WERI-Rb-1 (cell line): ENCODE measurements around the gene HEPACAM2.

Experiments used
- DNase-seq: peaks from one replicate; pipeline ENCODE4 v3.0.0-alpha.2; 2020
- H3K27ac ChIP-seq: fragments of 250-450 bp; sonication (Bioruptor Pico); 2 replicates; pipeline ENCODE4 v1.5.1; 2020; ENCODE audit warnings: mild to moderate bottlenecking, moderate library complexity
- H3K27me3 ChIP-seq: fragments of 250-450 bp; sonication (Bioruptor Pico); 2 replicates; pipeline ENCODE4 v1.5.1; 2021; ENCODE audit warnings: mild to moderate bottlenecking, low read depth, moderate library complexity; ENCODE audit not compliant: insufficient read depth, severe bottlenecking
- H3K36me3 ChIP-seq: fragments of 250-450 bp; sonication (Bioruptor Pico); 2 replicates; pipeline ENCODE4 v1.5.1; 2020; ENCODE audit warnings: mild to moderate bottlenecking, moderate library complexity
- H3K4me3 ChIP-seq: 2 replicates; pipeline ENCODE4 v1.5.1; 2011; ENCODE audit warnings: low read depth, mild to moderate bottlenecking, control low read depth, low read length
- H3K9me3 ChIP-seq: fragments of 250-450 bp; sonication (Bioruptor Pico); 2 replicates; pipeline ENCODE4 v1.5.1; 2021; ENCODE audit warnings: mild to moderate bottlenecking, moderate library complexity; ENCODE audit not compliant: severe bottlenecking
- CTCF ChIP-seq: IDR thresholded peaks from 2 replicates; pipeline ENCODE4 v1.5.1; 2011; ENCODE audit warnings: low read depth, mild to moderate bottlenecking, control low read depth, inconsistent platforms, low read length

Gene HEPACAM2

GRCh38 chr7:93226310-93226709 is at the start of gene HEPACAM2:
HEPACAM2 (minus strand) TSS chr7:93226469.
- Histone ChIP-seq H3K9me3 (no peaks in the 10 kb centered on the region), H3K4me3 (no peak within 1 kb of the TSS), H3K36me3 (no peaks in the 10 kb centered on the region), H3K27me3 (no peaks in the 10 kb centered on the region), H3K27ac (no peak within 1 kb of the TSS)
- no peak for TF ChIP-seq CTCF
- no peak for DNase-seq

DNA sequence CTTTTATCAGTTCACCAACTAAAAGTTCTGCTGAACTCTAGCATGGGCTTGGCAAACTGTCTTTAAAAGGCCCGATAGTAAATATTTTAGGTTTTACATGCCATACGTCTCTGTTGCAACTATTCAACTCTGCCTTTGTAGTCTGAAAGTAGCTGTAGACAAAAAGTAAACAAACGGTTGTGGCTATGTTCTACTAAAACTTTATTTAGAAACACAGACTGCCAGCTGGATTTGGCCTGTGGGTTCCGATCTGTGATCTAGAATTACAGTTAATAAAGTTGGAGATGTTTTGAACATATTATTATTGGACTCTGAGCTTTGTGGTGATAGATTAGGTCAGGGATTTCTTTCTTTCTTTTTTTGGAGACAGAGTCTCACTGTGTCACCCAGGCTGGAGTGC is 39.0 kb upstream of the HEPACAM2 start:
- Histone ChIP-seq H3K36me3 (no peaks in the 10 kb centered on the region), H3K27me3 (no peaks in the 10 kb centered on the region), H3K4me3 (no peak overlapping the region), H3K27ac (no peak overlapping the region), H3K9me3 (no peaks in the 10 kb centered on the region)
- no peak for TF ChIP-seq CTCF
- DNase-seq: no peak

DNA sequence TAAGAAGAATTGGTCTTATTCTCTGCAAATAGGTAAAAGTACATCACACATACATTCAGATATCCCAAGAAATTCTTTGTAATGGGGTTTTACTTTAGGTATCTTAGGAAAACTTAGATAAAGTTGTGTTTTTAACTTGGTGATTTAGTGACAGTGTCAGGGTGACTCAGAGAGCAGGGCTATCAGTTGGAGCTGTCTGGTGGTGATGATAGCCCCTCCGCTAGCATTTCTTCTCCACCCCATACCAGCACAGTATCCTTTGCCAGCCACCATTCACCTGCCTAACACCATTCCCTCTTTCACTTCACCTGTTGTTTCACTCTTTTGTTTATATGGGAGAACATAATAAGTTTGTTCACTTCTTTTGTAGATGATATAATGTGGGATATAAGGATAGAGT is 36.3 kb upstream of the HEPACAM2 start:
- no peak for TF ChIP-seq CTCF
- Histone ChIP-seq H3K36me3 (no peaks in the 10 kb centered on the region), H3K4me3 (no peak overlapping the region), H3K27me3 (no peaks in the 10 kb centered on the region), H3K27ac (no peak overlapping the region), H3K9me3 (no peaks in the 10 kb centered on the region)
- no peak for DNase-seq

GRCh38 chr7:93258661-93259060 is 32.4 kb upstream of the HEPACAM2 start:
- Histone ChIP-seq H3K4me3 (no peak overlapping the region), H3K27ac (no peak overlapping the region), H3K9me3 (no peaks in the 10 kb centered on the region), H3K27me3 (no peaks in the 10 kb centered on the region), H3K36me3 (no peaks in the 10 kb centered on the region)
- no peak for TF ChIP-seq CTCF
- no peak for DNase-seq

DNA sequence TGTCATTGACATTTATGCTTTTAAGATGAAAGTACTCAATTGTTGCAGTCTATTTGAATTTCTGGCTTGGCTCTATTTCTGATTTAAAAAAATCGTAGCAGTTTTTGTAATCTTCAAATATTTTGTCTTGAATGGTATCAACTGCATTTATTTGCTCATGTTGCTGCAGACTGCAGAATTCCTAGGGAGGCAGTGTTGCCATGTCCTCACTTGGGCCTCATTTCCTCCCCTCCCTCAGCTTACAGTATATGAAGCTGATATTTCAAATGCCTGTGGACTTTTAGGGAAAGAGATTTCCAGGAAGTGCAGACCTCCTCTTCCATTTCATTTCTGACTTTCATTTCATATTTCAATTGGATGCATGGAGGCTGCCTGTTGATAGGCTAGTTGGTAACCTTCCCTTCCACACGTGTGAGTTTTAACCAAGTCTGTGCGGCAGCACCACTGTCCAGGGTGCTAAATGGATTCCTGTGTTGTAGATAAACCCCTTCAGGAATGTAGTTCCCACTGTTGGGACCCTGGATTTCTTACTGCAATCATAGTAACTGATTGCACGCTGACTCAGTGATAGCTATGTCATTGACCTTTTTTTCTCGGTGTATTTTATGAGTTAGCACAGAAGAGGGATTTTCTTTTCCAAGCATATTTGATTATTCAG is 23.4 kb upstream of the HEPACAM2 start:
- Histone ChIP-seq H3K36me3 (no peaks in the 10 kb centered on the region), H3K27ac (no peak overlapping the region), H3K27me3 (no peaks in the 10 kb centered on the region), H3K9me3 (no peaks in the 10 kb centered on the region), H3K4me3 (no peak overlapping the region)
- no peak for DNase-seq
- no peak for TF ChIP-seq CTCF
